GM15510 (cell line): Measurements from ENCODE around the gene MLC1.

ENCODE experiments used
- POLR2A ChIP-seq: IDR thresholded peaks from 3 replicates; pipeline ENCODE4 v1.6.1; 2011; ENCODE audit warnings: borderline replicate concordance; ENCODE audit not compliant: insufficient read length; ENCODE audit errors: extremely low read depth

MLC1 gene

GRCh38 chr22:50014655-50015401 lies 70.4 kb downstream of the MLC1 start:
- TF ChIP-seq POLR2A = no peak

DNA sequence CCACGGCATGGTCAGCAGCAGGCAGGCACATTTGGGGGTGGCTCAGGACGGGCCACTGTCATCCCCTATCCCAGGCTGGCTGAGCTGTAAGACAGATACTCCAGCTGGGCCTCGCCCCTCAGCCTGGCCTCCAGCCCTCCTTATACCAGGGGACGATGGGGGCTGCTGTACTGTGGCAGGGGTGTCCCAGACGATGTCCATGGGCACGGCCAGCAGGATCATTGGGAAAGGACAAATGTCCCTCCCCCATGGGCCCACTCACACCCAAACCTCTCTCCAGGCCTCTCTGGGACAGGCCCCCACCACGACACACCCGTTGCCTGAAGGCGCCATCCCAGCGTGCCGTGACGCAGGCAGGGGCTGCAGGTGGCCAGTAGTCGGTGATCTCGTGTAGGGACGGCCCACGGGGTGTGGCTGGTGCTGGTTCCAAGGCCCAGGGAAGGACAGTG lies 71.1 kb downstream of the MLC1 start:
- no peak for TF ChIP-seq POLR2A

- no peak for TF ChIP-seq POLR2A
Measured at GRCh38 chr22:50012211-50013181, 72.7 kb downstream of the MLC1 start, which contains the start of gene IL17REL. Gene IL17REL, minus strand, starts transcription at chr22:50012765. Its CDS starts 119 bp downstream, at chr22:50012646.

- no peak for TF ChIP-seq POLR2A
Measured at GRCh38 chr22:50011447-50012210, 73.6 kb downstream of the MLC1 start.

GRCh38 chr22:50010676-50011446 lies 74.4 kb downstream of the MLC1 start:
- TF ChIP-seq POLR2A = no peak

DNA sequence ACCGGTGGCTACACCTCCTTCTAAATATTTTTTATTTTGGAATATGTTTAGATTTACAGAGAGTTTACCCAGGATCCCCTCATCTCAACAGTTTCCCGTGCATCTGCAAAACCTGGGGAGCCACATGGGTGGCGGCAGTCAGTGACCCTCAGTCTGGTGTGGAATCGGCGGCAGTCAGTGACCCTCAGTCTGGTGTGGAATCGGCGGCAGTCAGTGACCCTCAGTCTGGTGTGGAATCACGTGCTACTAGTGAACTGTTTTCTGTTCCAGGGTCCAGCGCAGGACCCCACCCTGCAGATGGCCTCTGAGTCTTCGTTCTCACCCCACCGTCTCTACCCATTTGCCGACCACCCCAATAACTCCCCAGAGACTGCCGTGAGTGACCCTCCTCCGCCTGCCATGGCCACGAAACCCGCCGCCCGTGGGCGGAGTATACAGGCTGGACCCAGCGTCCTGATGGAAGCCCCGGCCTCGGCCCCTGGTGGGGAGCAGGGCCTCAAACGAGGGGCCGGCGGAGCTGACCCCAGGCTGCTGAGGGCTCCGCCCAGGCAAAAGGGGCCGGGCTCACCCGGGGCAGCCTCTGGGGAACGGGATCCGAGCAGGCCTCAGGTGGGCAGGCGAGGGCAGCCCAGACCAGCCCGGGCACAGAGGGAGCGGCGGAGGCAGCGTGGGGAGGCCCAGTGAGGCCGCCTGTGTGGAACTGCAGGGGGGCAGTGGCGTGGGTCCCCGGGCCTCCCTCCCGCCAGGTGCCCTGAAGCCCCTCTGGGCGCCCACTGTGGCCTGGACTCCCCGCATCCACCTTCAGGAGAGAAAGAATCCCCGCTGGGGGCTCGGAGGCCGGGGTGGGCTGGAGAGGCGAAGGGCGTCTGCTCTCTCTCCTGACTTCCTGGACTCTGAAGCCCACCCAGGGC lies 75.2 kb downstream of the MLC1 start:
- no peak for TF ChIP-seq POLR2A
